K562 (cell line): ENCODE measurements around the gene SLC2A10.

Source experiments
- ETV6 ChIP-seq, 3 experiments: fragments of 150-350 bp in 1 of 3; sonication (generic) in 1 of 3; formaldehyde crosslinking in 1 of 3; IDR thresholded peaks; 2 replicates each; pipeline versions ENCODE4 v1.6.1 to v1.8.0; 2014 to 2022; ENCODE audit warnings: borderline replicate concordance in 2 of 3, low read depth in 2 of 3, antibody characterized with exemption in 1 of 3, low read length in 1 of 3, mild to moderate bottlenecking in 1 of 3, missing genetic modification reagents in 1 of 3
- GABPA ChIP-seq: fragments of 200-800 bp; sonication (Bioruptor generic); conservative IDR thresholded peaks from 2 replicates; pipeline ENCODE4 v1.6.1; 2016; ENCODE audit warnings: low read depth, missing genetic modification characterization, missing compliant biosample characterization
- JUN ChIP-seq, 2 experiments: sonication (generic) in 1 of 2; formaldehyde crosslinking in 1 of 2; IDR thresholded peaks; 2 replicates each; pipeline versions ENCODE4 v1.6.1 to v1.8.0; 2012 to 2022; ENCODE audit warnings: borderline replicate concordance in 2 of 2, mild to moderate bottlenecking in 2 of 2, improper control_type of control experiment in 1 of 2, low read depth in 1 of 2, low read length in 1 of 2, missing genetic modification reagents in 1 of 2
- SMARCA4 ChIP-seq: fragments of 450-650 bp; IDR thresholded peaks from 2 replicates; pipeline ENCODE4 v1.6.1; 2016
- TRIM24 ChIP-seq, 2 experiments: fragments of 450-650 bp; IDR thresholded peaks; 2 replicates each; pipeline ENCODE4 v1.6.1; 2016
- ZFX ChIP-seq: sonication (generic); formaldehyde crosslinking; IDR thresholded peaks from 2 replicates; pipeline ENCODE4 v1.8.0; 2022; ENCODE audit warnings: mild to moderate bottlenecking, missing genetic modification reagents, moderate library complexity
- ZNF24 ChIP-seq: fragments of 450-650 bp; IDR thresholded peaks from 2 replicates; pipeline ENCODE4 v1.6.1; 2016
- TF ChIP-seq, protein P1 (sequence below): fragments of 150-350 bp; IDR thresholded peaks from 2 replicates; pipeline ENCODE4 v1.6.1; 2014; ENCODE audit warnings: low read depth, mild to moderate bottlenecking, low read length, borderline replicate concordance
- TF ChIP-seq, protein P2 (sequence below), 2 experiments: fragments of 450-650 bp in 1 of 2; sonication (generic) in 1 of 2; formaldehyde crosslinking in 1 of 2; IDR thresholded peaks in 1 of 2; conservative IDR thresholded peaks in 1 of 2; 2 replicates each; pipeline versions ENCODE4 v1.6.1 to v1.8.1; 2016 to 2023; ENCODE audit warnings: mild to moderate bottlenecking in 2 of 2, moderate library complexity in 2 of 2, inconsistent platforms in 1 of 2, missing genetic modification reagents in 1 of 2

DNA sequence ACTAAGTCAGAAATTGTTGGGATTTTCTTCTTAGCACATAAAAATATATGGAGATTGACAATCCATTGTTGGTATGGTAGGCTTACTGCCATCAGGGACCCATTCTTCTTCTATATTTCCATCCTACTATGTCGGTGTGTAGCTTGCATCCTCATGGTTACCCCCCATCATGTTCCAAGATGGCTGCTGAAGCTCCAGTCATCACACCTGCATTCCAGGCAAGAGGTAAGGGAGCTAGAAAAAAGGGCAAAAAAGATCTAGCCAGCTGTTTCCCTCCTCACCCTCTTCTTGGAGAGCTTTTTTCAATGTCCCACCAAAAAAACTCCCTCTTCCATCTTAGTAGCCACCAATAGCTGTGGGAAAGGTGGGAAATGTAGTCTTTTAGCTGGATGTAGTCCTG, 13.6 kb downstream of the SLC2A10 start:
- no peak for TF ChIP-seq ZNF24
- TF ChIP-seq, protein P1, sequence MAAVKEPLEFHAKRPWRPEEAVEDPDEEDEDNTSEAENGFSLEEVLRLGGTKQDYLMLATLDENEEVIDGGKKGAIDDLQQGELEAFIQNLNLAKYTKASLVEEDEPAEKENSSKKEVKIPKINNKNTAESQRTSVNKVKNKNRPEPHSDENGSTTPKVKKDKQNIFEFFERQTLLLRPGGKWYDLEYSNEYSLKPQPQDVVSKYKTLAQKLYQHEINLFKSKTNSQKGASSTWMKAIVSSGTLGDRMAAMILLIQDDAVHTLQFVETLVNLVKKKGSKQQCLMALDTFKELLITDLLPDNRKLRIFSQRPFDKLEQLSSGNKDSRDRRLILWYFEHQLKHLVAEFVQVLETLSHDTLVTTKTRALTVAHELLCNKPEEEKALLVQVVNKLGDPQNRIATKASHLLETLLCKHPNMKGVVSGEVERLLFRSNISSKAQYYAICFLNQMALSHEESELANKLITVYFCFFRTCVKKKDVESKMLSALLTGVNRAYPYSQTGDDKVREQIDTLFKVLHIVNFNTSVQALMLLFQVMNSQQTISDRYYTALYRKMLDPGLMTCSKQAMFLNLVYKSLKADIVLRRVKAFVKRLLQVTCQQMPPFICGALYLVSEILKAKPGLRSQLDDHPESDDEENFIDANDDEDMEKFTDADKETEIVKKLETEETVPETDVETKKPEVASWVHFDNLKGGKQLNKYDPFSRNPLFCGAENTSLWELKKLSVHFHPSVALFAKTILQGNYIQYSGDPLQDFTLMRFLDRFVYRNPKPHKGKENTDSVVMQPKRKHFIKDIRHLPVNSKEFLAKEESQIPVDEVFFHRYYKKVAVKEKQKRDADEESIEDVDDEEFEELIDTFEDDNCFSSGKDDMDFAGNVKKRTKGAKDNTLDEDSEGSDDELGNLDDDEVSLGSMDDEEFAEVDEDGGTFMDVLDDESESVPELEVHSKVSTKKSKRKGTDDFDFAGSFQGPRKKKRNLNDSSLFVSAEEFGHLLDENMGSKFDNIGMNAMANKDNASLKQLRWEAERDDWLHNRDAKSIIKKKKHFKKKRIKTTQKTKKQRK = no peak
- TF ChIP-seq GABPA (tag) = no peak
- no peak for TF ChIP-seq JUN (IDR thresholded peaks at IDR 0.05; ENCODE audit: borderline replicate concordance, low read depth, low read length)
- TF ChIP-seq JUN (CRISPR knock-in tag; IDR thresholded peaks at IDR 0.05; ENCODE audit: borderline replicate concordance) = no peak
- no peak for TF ChIP-seq ETV6 (IDR thresholded peaks at IDR 0.05; ENCODE audit: borderline replicate concordance in 1 of 2, low read depth in 2 of 2, low read length in 1 of 2)
- no peak for TF ChIP-seq ETV6 (CRISPR knock-in tag; IDR thresholded peaks at IDR 0.05; ENCODE audit: borderline replicate concordance)
- TF ChIP-seq, protein P2, sequence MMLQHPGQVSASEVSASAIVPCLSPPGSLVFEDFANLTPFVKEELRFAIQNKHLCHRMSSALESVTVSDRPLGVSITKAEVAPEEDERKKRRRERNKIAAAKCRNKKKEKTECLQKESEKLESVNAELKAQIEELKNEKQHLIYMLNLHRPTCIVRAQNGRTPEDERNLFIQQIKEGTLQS (IDR thresholded peaks at IDR 0.05) = no peak
- TF ChIP-seq, protein P2 (CRISPR knock-in tag; conservative IDR thresholded peaks at IDR 0.05) = no peak
- no peak for TF ChIP-seq SMARCA4
- TF ChIP-seq ZFX (CRISPR knock-in tag) = no peak
- TF ChIP-seq TRIM24 (IDR thresholded peaks at IDR 0.05) = no peak
